GM21367 (cell line): Measurements from ENCODE around the gene PTH2.

Experiments
- ATAC-seq: cut with Tn5 transposase; IDR thresholded peaks from one replicate; pipeline ENCODE4 v1.9.1; 2021; ENCODE audit not compliant: unreplicated experiment

The PTH2 gene

GRCh38 chr19:49432141-49433073 is 9.2 kb upstream of the PTH2 start:
- no peak for ATAC-seq

- no peak for ATAC-seq
Measured at GRCh38 chr19:49431330-49431749, 8.1 kb upstream of the PTH2 start.

- no peak for ATAC-seq
Measured at GRCh38 chr19:49430678-49431329, 7.6 kb upstream of the PTH2 start.

- ATAC-seq: no peak
Measured at GRCh38 chr19:49430172-49430677, 7.0 kb upstream of the PTH2 start.

- no peak for ATAC-seq
Measured at GRCh38 chr19:49428547-49429451, 5.6 kb upstream of the PTH2 start.

GRCh38 chr19:49427855-49428546 is 4.8 kb upstream of the PTH2 start:
- no peak for ATAC-seq

GRCh38 chr19:49427339-49427738 is 4.1 kb upstream of the PTH2 start:
- no peak for ATAC-seq

GRCh38 chr19:49425922-49426592 is 2.8 kb upstream of the PTH2 start:
- no peak for ATAC-seq

GRCh38 chr19:49425178-49425577 is 1.9 kb upstream of the PTH2 start, which contains the start of gene GFY:
TSS of gene GFY (plus strand) at chr19:49425388. CDS start at chr19:49426431, 1,043 bp downstream.
- ATAC-seq: no peak

GRCh38 chr19:49423985-49424303 is 703 bp upstream of the PTH2 start:
- ATAC-seq: no peak

GRCh38 chr19:49422407-49423070 is 702 bp downstream of the PTH2 start:
- no peak for ATAC-seq

- ATAC-seq: no peak
Measured at GRCh38 chr19:49421878-49422202, 1.4 kb downstream of the PTH2 start.

GRCh38 chr19:49421039-49421877 is 2.0 kb downstream of the PTH2 start:
- no peak for ATAC-seq

- no peak for ATAC-seq
Measured at GRCh38 chr19:49420227-49420626, 3.0 kb downstream of the PTH2 start.

GRCh38 chr19:49419173-49419572 is 4.1 kb downstream of the PTH2 start:
- no peak for ATAC-seq

GRCh38 chr19:49418511-49418910 is 4.7 kb downstream of the PTH2 start:
- ATAC-seq: no peak

- ATAC-seq: no peak
Measured at GRCh38 chr19:49417088-49417487, 6.2 kb downstream of the PTH2 start.

GRCh38 chr19:49415810-49416200 is 7.4 kb downstream of the PTH2 start:
- ATAC-seq: no peak
